Tibial nerve (tissue), 3 donors: ENCODE data around the gene COL4A1.

Experiments used
- CTCF ChIP-seq, 5 experiments: fragments of 200-600 bp in 3 of 5; fragments of 450-650 bp in 2 of 5; sonication (generic) in 3 of 5; IDR thresholded peaks; one replicate each; pipeline ENCODE4 v1.5.1; 2016 to 2019; ENCODE audit warnings: antibody characterized with exemption in 5 of 5, mild to moderate bottlenecking in 3 of 5, moderate library complexity in 2 of 5
- POLR2A ChIP-seq, 2 donors: fragments of 450-650 bp; IDR thresholded peaks; one replicate each; pipeline ENCODE4 v1.6.1; 2017; ENCODE audit warnings: antibody characterized with exemption in 2 of 2, mild to moderate bottlenecking in 2 of 2, moderate library complexity in 2 of 2

DNA sequence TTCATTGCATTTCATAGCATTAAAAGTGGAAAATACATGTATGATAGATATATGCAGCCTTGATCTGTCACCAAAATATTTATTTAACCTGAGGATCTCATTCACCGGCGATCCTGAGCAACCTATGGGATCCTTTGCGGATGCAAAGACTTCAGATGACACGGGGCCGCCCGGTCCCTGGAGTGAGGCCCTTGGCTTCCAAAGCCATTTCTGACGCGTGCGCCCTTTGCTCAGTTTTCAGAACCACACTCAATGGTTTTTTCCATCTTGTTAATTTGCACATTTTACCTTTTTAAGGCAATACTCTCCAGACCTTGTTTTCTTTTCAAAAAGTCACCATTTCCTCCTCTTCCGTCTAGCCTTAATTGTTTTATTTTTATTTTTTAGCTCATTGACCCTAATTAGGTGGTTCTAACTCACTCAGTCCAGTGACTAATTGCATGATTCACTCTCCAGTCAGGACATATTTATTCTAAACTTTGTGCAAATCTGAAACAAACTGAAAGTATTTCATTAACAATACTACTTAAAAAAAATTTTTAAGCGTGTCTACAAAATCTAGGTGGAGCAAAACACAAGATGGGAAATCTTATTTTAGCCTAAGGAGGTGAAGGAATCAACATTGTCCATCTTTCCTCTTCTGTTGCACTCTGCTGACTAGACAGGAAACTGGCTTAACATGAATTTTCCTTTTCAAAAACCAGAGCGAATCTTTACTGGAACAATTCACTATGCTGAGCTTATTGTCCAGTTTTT is 47.9 kb downstream of the COL4A1 start:
- TF ChIP-seq POLR2A (IDR thresholded peaks at IDR 0.05) = no peak
- TF ChIP-seq CTCF (IDR thresholded peaks at IDR 0.05) = no peak
